B cell (primary cell): ENCODE data around the gene SLC25A38. TPM values are rescaled to one million over a fixed set of nuclear protein-coding genes. Genes with fewer than 3 reads are reported as not detected.
A peak's percentile ranks its signal among the peaks of the same experiment; 100 is the strongest.

Experiments
- ATAC-seq: fragments of 200-7000 bp; cut with Tn5 transposase; one replicate; pipeline ENCODE4 v1.10.0; 2021; ENCODE audit warnings: low read depth, mild to moderate bottlenecking, moderate number of reproducible peaks, moderate library complexity
- CTCF ChIA-PET: fragments of 350-600 bp; sonication (Branson Sonifier 250); formaldehyde crosslinking; loops from one replicate; lab custom pipeline; 2021; ENCODE audit warnings: antibody characterized with exemption, inconsistent platforms; lab: Charles Lee
- POLR2A ChIA-PET: fragments of 350-600 bp; sonication (Branson Sonifier 250); formaldehyde crosslinking; loops from one replicate; lab custom pipeline; 2021; ENCODE audit warnings: antibody characterized with exemption; lab: Charles Lee
- DNase-seq: peaks from one replicate; pipeline ENCODE4 v3.0.0; 2013
- H2AFZ ChIP-seq: 2 replicates; pipeline ENCODE4 v1.6.1; 2012; ENCODE audit warnings: mild to moderate bottlenecking, low read depth, low read length; ENCODE audit not compliant: insufficient read depth, poor library complexity, severe bottlenecking
- H3K27ac ChIP-seq, 2 donors: 1 replicate in 1 of 2; 2 replicates in 1 of 2; pipeline ENCODE4 v1.5.1; 2012 to 2013; ENCODE audit warnings: low read length in 2 of 2, mild to moderate bottlenecking in 2 of 2, moderate library complexity in 1 of 2
- H3K27me3 ChIP-seq, 4 experiments: fragments of 200-600 bp in 1 of 4; sonication (generic) in 1 of 4; replicated peaks in 1 of 4; 1 replicate in 2 of 4; 2 replicates in 2 of 4; pipeline versions ENCODE4 v1.6.1 to v1.7.0; 2013 to 2016; ENCODE audit warnings: low read length in 3 of 4, mild to moderate bottlenecking in 2 of 4, mixed read lengths in 1 of 4, moderate library complexity in 1 of 4; ENCODE audit not compliant: insufficient read depth in 4 of 4, control insufficient read depth in 3 of 4; ENCODE audit errors: control extremely low read depth in 1 of 4
- H3K36me3 ChIP-seq, 2 experiments: replicated peaks in 1 of 2; 1 replicate in 1 of 2; 2 replicates in 1 of 2; pipeline versions ENCODE4 v1.6.1 to v1.7.1; 2013; ENCODE audit warnings: low read length in 1 of 2; ENCODE audit not compliant: insufficient read depth in 2 of 2, control insufficient read depth in 1 of 2; ENCODE audit errors: control extremely low read depth in 1 of 2, extremely low read depth in 1 of 2
- H3K4me1 ChIP-seq, 2 donors: fragments of 200-600 bp in 1 of 2; sonication (generic) in 1 of 2; 1 replicate in 1 of 2; 2 replicates in 1 of 2; pipeline versions ENCODE4 v1.5.1 to v1.6.1; 2013 to 2017; ENCODE audit warnings: low read length in 2 of 2; ENCODE audit not compliant: control insufficient read depth in 2 of 2, insufficient read depth in 2 of 2
- H3K4me2 ChIP-seq: replicated peaks from 2 replicates; pipeline ENCODE3; 2012; ENCODE audit warnings: mild to moderate bottlenecking, low read depth, low read length; ENCODE audit not compliant: poor library complexity, severe bottlenecking
- H3K4me3 ChIP-seq, 5 experiments: fragments of 200-600 bp in 1 of 5; sonication (generic) in 1 of 5; 1 replicate in 3 of 5; 2 replicates in 2 of 5; pipeline versions ENCODE4 v1.5.1 to v1.7.0; 2011 to 2016; ENCODE audit warnings: low read length in 4 of 5, mild to moderate bottlenecking in 4 of 5, low read depth in 2 of 5, control low read depth in 1 of 5, moderate library complexity in 1 of 5; ENCODE audit not compliant: insufficient read depth in 1 of 5; ENCODE audit errors: control extremely low read depth in 1 of 5, extremely low read depth in 1 of 5
- H3K79me2 ChIP-seq: fragments of 200-600 bp; sonication (generic); one replicate; pipeline ENCODE4 v1.6.0; 2016; ENCODE audit warnings: low read length; ENCODE audit not compliant: control insufficient read depth, insufficient read depth
- H3K9ac ChIP-seq: fragments of 200-600 bp; sonication (generic); 2 replicates; pipeline ENCODE4 v1.6.1; 2017; ENCODE audit warnings: mild to moderate bottlenecking, low read length, moderate library complexity
- H3K9me3 ChIP-seq, 3 donors: one replicate each; pipeline versions ENCODE4 v1.6.1 to v1.7.1; 2013; ENCODE audit warnings: low read length in 2 of 3; ENCODE audit not compliant: control insufficient read depth in 2 of 3, insufficient read depth in 1 of 3; ENCODE audit errors: control extremely low read depth in 1 of 3
- H4K20me1 ChIP-seq: 2 replicates; pipeline ENCODE4 v1.6.0; 2012; ENCODE audit warnings: mild to moderate bottlenecking, low read length; ENCODE audit not compliant: insufficient read depth, control insufficient read depth, poor library complexity, severe bottlenecking
- H3K27ac Mint-ChIP-seq: one replicate; pipeline ENCODE4 v1.8.0; 2021; ENCODE audit warnings: mixed read lengths
- H3K27me3 Mint-ChIP-seq: one replicate; pipeline ENCODE4 v1.8.0; 2021; ENCODE audit warnings: mixed read lengths
- H3K4me1 Mint-ChIP-seq: one replicate; pipeline ENCODE4 v1.8.0; 2021; ENCODE audit warnings: mixed read lengths
- H3K4me3 Mint-ChIP-seq: one replicate; pipeline ENCODE4 v1.8.0; 2021; ENCODE audit warnings: mixed read lengths
- H3K9me3 Mint-ChIP-seq: one replicate; pipeline ENCODE4 v1.8.0; 2022; ENCODE audit warnings: mixed read lengths; ENCODE audit not compliant: insufficient read depth
- CTCF ChIP-seq: fragments of 200-600 bp; IDR thresholded peaks from one replicate; pipeline ENCODE4 v1.8.0; 2022; ENCODE audit warnings: antibody characterized with exemption, mild to moderate bottlenecking
- EZH2 ChIP-seq: IDR thresholded peaks from 2 replicates; pipeline ENCODE4 v1.6.1; 2012; ENCODE audit warnings: borderline replicate concordance, low read depth, mild to moderate bottlenecking, moderate library complexity, low read length; ENCODE audit not compliant: insufficient read depth, poor library complexity, severe bottlenecking
- WGBS: methylation state at CpG from one replicate; pipeline ENCODE4 v1.1.5; 2013; ENCODE audit warnings: missing lambda C conversion rate; ENCODE audit not compliant: insufficient coverage; 5-methylcytosine and 5-hydroxymethylcytosine counted together
- intact Hi-C: fragments of 100-400 bp; cut with micrococcal nuclease; formaldehyde crosslinking; loops from one replicate; pipeline ENCODE4 v1.10.0; 2022
- polyA plus RNA-seq: library from polyadenylated mRNA; depleted of rRNA; stranded (reverse); fragments of >200 nt; gene quantifications from 2 replicates; pipeline ENCODE4 v1.2.3, GENCODE V29; 2012
- total RNA-seq, 2 donors: library from RNA; stranded (reverse); fragments of 120-200 nt in 1 of 2; gene quantifications; 1 replicate in 1 of 2; 2 replicates in 1 of 2; pipeline versions ENCODE4 v1.2.3 to v1.2.4, GENCODE V29; 2013 to 2022

Gene SLC25A38
- total and polyA plus RNA-seq, 2 donors (not counting 1 experiment from before 2014, with no cell fraction given): 45.5 to 53.0 TPM

GRCh38 chr3:39385456-39386090, 2.4 kb downstream of the SLC25A38 start:
- Mint-ChIP-seq H3K27ac (peak overlapping the region; percentile 39), H3K9me3 (no peaks in the 10 kb centered on the region), H3K4me3 (peak overlapping the region; percentile 72), H3K4me1 (peaks cover 64% of the 10 kb centered on the region), H3K27me3 (no peaks in the 10 kb centered on the region)
- peaks cover 60% of the 10 kb centered on the region for H3K79me2 ChIP-seq
- no peaks in the 10 kb centered on the region for H3K9me3 ChIP-seq
- H2AFZ ChIP-seq: no peak overlapping the region
- H3K27ac ChIP-seq: no peak overlapping the region
- no peak for ATAC-seq
- H3K27me3 ChIP-seq: no peaks in the 10 kb centered on the region
- peaks cover 43% of the 10 kb centered on the region for H4K20me1 ChIP-seq
- no peak for DNase-seq
- intact Hi-C loops: loop anchor here (2.0 kb wide), 2 partner anchors 205 to 333 kb away; partner anchors contain the start of gene WDR48
- H3K4me1 ChIP-seq: peaks cover 66 to 73% of the 10 kb centered on the region in 2 donors
- no peak overlapping the region for H3K4me3 ChIP-seq
- WGBS: 73% methylated on average over 7 of the region's 9 CpGs
- no peak for TF ChIP-seq CTCF
- TF ChIP-seq EZH2: no peak
- no peak overlapping the region for H3K9ac ChIP-seq
- CTCF ChIA-PET: interaction anchor here (0.7 to 1.7 kb wide), 5 partner anchors 8 to 27 kb away, joined by 3 to 4 read pairs (median 3); partner anchors contain the start of gene RPSA
- peak overlapping the region; percentile 98 for H3K4me2 ChIP-seq
- POLR2A ChIA-PET: interaction anchor here (2.1 kb wide), 1 partner anchor 21 kb away, joined by 17 read pairs; the partner anchor contains the start of gene RPSA
- H3K36me3 ChIP-seq: peaks cover 4 to 6% of the 10 kb centered on the region in 2 experiments

DNA sequence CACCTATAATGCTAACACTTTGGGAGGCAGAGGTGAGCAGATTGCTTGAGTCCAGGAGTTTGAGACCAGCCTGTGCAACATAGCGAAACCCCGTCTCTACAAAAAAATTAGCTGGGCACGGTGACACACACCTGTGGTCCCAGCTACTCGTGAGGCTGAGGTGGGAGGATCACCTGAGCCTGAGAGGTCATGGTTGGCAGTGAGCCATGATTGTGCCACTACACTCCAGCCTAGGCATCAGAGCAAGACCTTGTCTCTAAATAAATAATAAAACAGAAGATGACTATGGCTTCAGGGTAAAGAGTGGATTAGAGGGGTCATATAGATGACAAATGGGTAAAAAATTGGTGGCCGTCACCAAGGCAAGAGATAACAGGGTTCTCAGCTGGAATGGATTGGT, 3.1 kb downstream of the SLC25A38 start:
- Histone ChIP-seq H3K9me3 (no peaks in the 10 kb centered on the region), H3K36me3 (peaks cover 4 to 13% of the 10 kb centered on the region in 2 experiments), H3K4me3 (no peak overlapping the region), H4K20me1 (peaks cover 46% of the 10 kb centered on the region), H3K4me1 (peaks cover 73 to 77% of the 10 kb centered on the region in 2 donors), H3K27ac (no peak overlapping the region), H3K4me2 (no peak overlapping the region), H2AFZ (no peak overlapping the region), H3K9ac (no peak overlapping the region), H3K27me3 (no peaks in the 10 kb centered on the region), H3K79me2 (peaks cover 68% of the 10 kb centered on the region)
- H3K4me1 Mint-ChIP-seq: peaks cover 70% of the 10 kb centered on the region
- H3K4me3 Mint-ChIP-seq: no peak overlapping the region
- DNase-seq: no peak
- ChIA-PET POLR2A (interaction anchor here (1.9 kb wide), 1 partner anchor 21 kb away, joined by 7 read pairs; the partner anchor contains the start of gene RPSA), CTCF (interaction anchor here (0.7 to 1.7 kb wide), 4 partner anchors 8 to 20 kb away, joined by 3 to 4 read pairs (median 4); partner anchors contain the start of gene RPSA)
- 75% methylated on average over 4 of the region's 5 CpGs for WGBS
- intact Hi-C loops: no loop called here
- no peak for TF ChIP-seq CTCF
- no peak for ATAC-seq
- no peak overlapping the region for H3K27ac Mint-ChIP-seq
- H3K9me3 Mint-ChIP-seq: no peaks in the 10 kb centered on the region
- H3K27me3 Mint-ChIP-seq: no peaks in the 10 kb centered on the region
